Stimulated activated CD4-positive, alpha-beta T cell treated with anti-CD3 and anti-CD28 coated beads, TNF-alpha, amount 100 ng/mL, for 1 hour (primary cell): ENCODE data around the gene ZNF263.

Source experiments
- DNase-seq, 3 donors: peaks; one replicate each; pipeline ENCODE4 v3.0.0-alpha.2; 2020; ENCODE audit warnings: low read depth in 3 of 3, low spot score in 1 of 3

Gene ZNF263

GRCh38 chr16:3282730-3283542 lies at the start of gene ZNF263:
TSS of gene ZNF263 (plus strand) at chr16:3283491. CDS start at chr16:3283819, 328 bp downstream.
- DNase-seq, result peak; percentile 79 to 86 (median 82)

- DNase-seq, result no peak
Observed at GRCh38 chr16:3234543-3234856, 48.8 kb upstream of the ZNF263 start.

- DNase-seq, result peak; percentile 74 to 83 (median 78)
Observed at GRCh38 chr16:3234857-3235561, 48.3 kb upstream of the ZNF263 start, which contains the start of gene ZNF200. TSS of gene ZNF200 (minus strand) at chr16:3235158. CDS start at chr16:3233755, 1,403 bp downstream.

GRCh38 chr16:3235856-3236669 lies 47.2 kb upstream of the ZNF263 start:
- peak in 1 of 3 donors; percentile 11 for DNase-seq

GRCh38 chr16:3241761-3242160 lies 41.5 kb upstream of the ZNF263 start:
- DNase-seq, result no peak

GRCh38 chr16:3242709-3243108 lies 40.6 kb upstream of the ZNF263 start:
- DNase-seq, result no peak

GRCh38 chr16:3243882-3244281 lies 39.4 kb upstream of the ZNF263 start:
- DNase-seq, result no peak

GRCh38 chr16:3246002-3246401 lies 37.3 kb upstream of the ZNF263 start:
- no peak for DNase-seq

- DNase-seq, result no peak
Observed at GRCh38 chr16:3246876-3247275, 36.4 kb upstream of the ZNF263 start.

GRCh38 chr16:3248596-3248995 lies 34.7 kb upstream of the ZNF263 start:
- DNase-seq, result no peak

- no peak for DNase-seq
Observed at GRCh38 chr16:3249020-3249419, 34.3 kb upstream of the ZNF263 start.

- DNase-seq, result no peak
Observed at GRCh38 chr16:3249451-3249850, 33.8 kb upstream of the ZNF263 start.

GRCh38 chr16:3252967-3253366 lies 30.3 kb upstream of the ZNF263 start:
- DNase-seq, result no peak

- DNase-seq, result no peak
Observed at GRCh38 chr16:3254309-3254708, 29.0 kb upstream of the ZNF263 start.

GRCh38 chr16:3256146-3256865 lies 27.0 kb upstream of the ZNF263 start, which contains the start of gene MEFV:
TSS of gene MEFV (minus strand) at chr16:3256633. CDS start at chr16:3256587, 46 bp downstream.
- DNase-seq, result no peak

- DNase-seq, result no peak
Observed at GRCh38 chr16:3256866-3257465, 26.3 kb upstream of the ZNF263 start.

- DNase-seq, result no peak
Observed at GRCh38 chr16:3259836-3260235, 23.5 kb upstream of the ZNF263 start.

GRCh38 chr16:3262517-3262916 lies 20.8 kb upstream of the ZNF263 start:
- no peak for DNase-seq

GRCh38 chr16:3264137-3265036 lies 18.9 kb upstream of the ZNF263 start:
- DNase-seq, result peak; percentile 86 to 95 (median 88)
